Stimulated activated CD8-positive, alpha-beta memory T cell treated with anti-CD3 and anti-CD28 coated beads, Interleukin-12 subunit alpha, Interleukin-12 subunit beta, amount 100 ng/mL, for 1 hour (primary cell): ENCODE results near the gene ADAM30.
"Not testable (repeated sequence)": the region's sequence is repeated elsewhere in the genome, so short reads cannot be mapped to it uniquely, and the experiment has no call there.

Source experiments
- DNase-seq: peaks from one replicate; pipeline ENCODE4 v3.0.0-alpha.2; 2020; ENCODE audit warnings: low read depth

The ADAM30 gene

DNA sequence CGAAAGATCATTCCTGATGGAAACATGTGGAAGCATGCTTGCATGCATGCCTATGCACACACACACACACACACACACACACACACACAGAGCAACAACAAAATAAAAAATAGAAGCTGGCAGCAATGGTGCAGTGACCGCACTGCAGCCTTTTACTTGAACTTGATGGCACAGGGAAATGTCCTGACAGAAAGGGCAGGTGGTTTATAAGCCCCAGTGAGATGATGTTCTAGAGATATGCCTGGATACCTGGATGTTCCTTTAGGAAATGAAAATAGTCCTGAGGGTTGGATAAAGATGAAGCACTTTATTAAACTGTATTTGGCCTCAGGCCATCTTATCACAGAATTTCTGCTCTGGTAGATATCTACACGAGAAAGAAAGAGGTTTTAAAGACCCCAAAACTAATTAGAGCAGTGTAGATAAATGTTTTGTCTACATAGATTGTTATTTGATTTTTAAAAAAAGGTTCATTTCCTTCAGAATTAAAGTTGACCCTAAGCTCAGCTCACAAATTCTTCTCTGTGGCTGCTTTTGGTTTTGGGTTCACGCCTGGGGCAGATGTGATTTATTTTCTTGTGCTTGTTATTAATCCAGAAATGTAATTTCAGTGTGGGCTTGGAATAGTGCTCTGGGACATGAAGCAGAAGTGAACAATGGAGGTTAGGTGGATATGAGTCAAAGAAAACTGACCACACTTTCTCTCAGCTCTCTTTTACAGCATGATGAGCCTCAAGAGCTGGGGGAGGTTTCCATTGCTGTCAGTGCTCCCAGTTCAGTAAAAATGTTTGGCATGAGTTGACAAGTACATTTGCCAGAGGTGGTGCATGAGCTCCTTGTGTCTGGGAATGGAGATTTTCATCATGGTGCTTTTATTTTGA lies 22.9 kb downstream of the ADAM30 start:
- DNase-seq, result no peak

GRCh38 chr1:119871881-119872280 lies 24.4 kb downstream of the ADAM30 start:
- DNase-seq, result no peak

DNA sequence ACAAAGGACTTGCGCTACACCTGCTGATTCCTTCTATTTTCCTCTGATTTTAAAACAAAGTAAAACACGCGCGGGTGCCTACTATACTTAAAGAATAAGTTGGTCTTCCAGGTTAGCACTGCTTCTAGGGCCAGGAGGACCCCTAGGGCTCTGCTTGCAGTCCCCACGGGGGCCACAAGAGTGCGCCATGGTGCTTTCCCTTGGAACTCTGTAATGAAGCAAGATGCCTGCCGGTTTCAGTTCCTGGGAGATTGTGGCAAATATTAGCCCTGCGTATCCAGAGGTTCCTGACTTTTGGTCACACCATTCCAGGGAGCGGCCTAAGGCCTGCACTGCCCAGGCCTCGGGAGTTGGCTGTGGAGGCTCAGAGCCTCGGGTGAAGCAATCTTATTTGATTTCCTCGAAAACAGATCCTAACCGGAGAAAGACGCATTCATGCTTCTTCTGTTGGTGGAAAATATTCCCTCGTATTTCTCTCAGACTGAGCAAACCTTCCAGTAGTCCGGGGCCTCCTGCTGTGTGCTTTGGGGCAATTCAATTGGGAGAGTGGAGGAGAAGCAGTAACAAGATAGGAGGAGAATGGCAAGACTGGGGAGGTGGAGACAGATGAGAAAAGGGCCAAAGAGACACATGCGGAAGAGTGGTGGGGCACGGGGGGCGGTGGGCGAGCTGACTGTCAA lies 25.3 kb downstream of the ADAM30 start:
- peak; percentile 33 for DNase-seq

- DNase-seq, result no peak
Measured at GRCh38 chr1:119869995-119870394, 26.3 kb downstream of the ADAM30 start.

GRCh38 chr1:119868176-119868575 lies 28.1 kb downstream of the ADAM30 start:
- DNase-seq, result no peak

GRCh38 chr1:119866451-119866850 lies 29.9 kb downstream of the ADAM30 start:
- no peak for DNase-seq

DNA sequence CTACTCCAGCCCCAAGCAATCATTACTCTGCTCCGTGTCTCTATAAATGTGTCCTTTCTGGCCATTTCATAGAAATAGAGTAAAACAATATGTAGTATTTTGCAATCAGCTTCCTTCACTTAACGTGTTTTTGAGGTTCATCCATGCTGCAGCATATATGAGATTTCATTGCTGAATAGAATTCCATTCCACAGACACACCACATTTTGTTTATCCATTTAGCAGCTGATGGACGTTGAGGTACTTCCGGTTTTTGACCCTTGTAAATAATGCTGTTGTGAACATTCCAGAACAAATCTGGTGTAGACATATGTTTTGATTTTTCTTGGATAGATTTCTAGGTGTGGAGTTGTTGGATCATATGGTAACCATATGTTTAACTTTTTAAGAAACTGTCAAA lies 30.7 kb downstream of the ADAM30 start:
- DNase-seq, result no peak

DNA sequence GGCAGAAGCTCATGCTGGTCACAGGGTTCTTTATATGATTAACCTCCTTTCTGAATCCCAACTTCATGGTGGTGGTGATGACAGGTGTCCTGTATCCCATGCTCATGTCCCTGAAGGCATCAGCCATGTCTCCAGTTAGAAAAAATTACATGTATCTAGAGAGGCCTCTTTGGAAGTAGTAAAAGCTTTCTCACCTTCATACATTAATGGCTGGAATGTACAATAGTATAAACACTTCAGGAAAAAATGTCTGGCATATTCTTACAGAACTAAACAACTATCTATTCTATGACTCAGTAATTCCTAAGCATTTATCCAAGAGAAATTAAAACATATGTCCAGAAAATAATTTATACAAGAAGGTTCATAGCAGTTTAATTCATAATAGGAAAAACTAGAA lies 34.0 kb downstream of the ADAM30 start:
- no peak for DNase-seq

- no peak for DNase-seq
Measured at GRCh38 chr1:119861547-119861946, 34.8 kb downstream of the ADAM30 start.

DNA sequence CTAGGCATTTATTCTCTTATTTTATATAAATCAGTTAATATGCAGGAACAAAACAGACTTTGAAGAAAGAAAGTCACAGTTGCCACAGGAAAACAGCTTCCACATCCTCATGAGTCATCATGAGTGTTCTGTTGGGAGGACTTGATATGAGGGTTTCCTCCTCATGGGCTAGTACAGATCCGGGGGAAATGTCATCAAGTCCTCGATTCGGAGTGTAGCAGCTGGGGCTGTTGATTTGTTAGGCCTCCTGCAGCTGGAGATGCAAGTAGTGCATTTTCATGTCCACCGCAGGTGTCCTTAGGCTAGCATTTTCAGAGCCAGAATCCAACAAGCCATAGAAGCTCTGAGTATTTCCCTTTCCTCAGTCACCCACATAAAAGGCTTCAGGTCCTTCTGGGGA lies 36.7 kb downstream of the ADAM30 start:
- no peak for DNase-seq

GRCh38 chr1:119858556-119859214 lies 37.6 kb downstream of the ADAM30 start:
- DNase-seq, result not testable (repeated sequence)

DNA sequence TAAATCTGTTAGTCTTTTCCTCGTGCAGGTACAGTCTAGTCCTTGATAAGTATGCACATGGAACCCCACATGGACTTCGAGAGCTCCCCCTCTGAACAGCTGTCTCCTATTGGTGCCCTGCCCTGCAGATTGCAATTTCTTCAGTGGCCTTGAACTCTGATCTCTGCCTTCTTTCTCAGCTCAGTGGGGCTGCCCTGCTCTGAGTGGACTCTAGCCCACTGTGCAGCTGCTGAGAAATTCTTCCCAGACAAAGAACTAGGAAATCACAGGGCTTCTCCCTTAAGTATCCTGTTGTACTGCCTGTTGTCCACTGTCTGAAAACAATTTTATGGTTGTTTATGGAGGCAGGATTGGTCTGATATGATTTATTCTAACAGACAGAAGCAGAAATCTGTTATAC lies 38.2 kb downstream of the ADAM30 start:
- no peak for DNase-seq

- no peak for DNase-seq
Measured at GRCh38 chr1:119853155-119853554, 43.2 kb downstream of the ADAM30 start.

DNA sequence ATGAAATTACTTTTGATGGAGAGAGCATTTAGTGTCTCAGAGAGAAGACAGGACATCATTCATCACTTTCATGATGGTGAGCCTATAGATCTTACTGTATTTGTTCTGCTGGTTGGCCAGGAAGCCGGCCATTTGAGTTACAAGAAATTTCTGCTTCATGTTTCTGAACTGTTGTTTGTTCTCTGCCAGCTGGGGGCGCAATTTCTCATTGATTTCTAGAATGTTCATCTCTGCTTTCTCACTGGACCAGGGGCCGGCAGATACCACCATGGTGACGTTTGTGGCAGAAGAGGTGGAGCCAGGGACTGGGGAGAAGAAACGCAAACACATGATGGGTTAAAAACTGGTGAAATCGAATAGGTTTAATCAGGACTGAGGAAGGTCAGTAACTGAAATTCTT lies 52.1 kb downstream of the ADAM30 start:
- not testable (repeated sequence) for DNase-seq
